ENCODE measurements around the gene TMEM266.

Gene TMEM266

DNA sequence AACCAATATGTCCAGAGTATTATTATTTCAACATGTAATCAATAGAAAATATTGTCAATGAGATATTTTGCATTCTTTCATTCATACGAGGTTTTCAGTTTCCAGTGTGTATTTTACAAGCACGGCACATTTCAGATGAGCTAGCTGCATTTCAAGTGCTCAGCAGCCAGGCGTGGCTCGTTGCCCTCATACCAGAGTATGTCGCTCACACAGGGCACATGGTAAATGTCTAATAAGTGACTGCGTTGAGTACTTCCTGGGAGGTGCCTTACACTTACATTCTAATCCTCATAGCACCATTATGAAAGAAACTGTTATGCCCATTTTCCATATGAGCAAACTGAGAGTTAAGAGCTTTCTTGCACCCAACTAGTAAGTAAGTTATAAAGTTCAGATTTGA is 47.4 kb downstream of the TMEM266 start:
- TF ChIP-seq, protein P1, sequence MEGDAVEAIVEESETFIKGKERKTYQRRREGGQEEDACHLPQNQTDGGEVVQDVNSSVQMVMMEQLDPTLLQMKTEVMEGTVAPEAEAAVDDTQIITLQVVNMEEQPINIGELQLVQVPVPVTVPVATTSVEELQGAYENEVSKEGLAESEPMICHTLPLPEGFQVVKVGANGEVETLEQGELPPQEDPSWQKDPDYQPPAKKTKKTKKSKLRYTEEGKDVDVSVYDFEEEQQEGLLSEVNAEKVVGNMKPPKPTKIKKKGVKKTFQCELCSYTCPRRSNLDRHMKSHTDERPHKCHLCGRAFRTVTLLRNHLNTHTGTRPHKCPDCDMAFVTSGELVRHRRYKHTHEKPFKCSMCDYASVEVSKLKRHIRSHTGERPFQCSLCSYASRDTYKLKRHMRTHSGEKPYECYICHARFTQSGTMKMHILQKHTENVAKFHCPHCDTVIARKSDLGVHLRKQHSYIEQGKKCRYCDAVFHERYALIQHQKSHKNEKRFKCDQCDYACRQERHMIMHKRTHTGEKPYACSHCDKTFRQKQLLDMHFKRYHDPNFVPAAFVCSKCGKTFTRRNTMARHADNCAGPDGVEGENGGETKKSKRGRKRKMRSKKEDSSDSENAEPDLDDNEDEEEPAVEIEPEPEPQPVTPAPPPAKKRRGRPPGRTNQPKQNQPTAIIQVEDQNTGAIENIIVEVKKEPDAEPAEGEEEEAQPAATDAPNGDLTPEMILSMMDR (IDR thresholded peaks at IDR 0.05; ENCODE audit: low read depth, low read length, missing control alignments) = no peak
- DNase-seq (ENCODE audit: low read depth) = no peak
- H3K4me3 ChIP-seq (ENCODE audit: low read depth, low read length) = no peak overlapping the region

DNA sequence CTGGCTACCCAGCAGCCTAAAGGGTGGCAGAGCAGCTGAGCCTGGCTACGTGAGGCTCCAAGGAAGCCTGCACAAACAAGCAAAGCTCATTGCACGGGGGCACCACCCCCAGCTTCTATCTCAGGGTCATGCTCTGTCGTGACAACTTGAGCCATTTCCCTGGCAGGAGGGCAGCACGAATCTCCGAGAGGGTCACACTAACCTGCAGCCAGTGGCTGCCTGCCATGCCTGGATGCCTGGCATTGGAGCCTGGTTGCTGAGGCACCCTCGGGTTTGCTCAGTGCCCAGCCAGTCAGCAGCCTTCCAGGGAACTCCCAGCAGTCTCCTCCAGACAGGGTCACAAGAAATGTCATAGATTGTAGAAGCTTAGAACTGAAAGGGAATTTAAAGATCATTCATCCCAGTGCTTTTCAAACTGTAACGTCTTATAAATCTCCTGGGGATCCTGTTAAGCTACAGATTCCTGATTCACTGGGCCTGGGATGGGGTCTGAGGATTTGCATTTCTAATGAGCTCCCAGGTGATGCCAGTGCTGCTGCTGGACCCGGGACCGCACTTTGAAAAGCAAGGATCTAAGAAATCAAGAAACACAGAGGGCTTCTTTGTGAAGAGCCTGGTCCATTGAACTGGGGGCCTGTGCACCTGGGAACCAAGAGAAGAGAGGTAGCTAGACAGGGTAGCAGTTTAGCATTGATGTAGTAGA is 48.4 kb downstream of the TMEM266 start:
- DNase-seq (ENCODE audit: low read depth) = no peak
- TF ChIP-seq, protein P1 (IDR thresholded peaks at IDR 0.05; ENCODE audit: low read depth, low read length, missing control alignments) = no peak
- no peak overlapping the region for H3K4me3 ChIP-seq (ENCODE audit: low read depth, low read length)

- TF ChIP-seq, protein P1 (IDR thresholded peaks at IDR 0.05; ENCODE audit: low read depth, low read length, missing control alignments) = no peak
- no peak overlapping the region for H3K4me3 ChIP-seq (ENCODE audit: low read depth, low read length)
- no peak for DNase-seq (ENCODE audit: low read depth)
Observed at GRCh38 chr15:76109046-76109445, 49.3 kb downstream of the TMEM266 start.

- TF ChIP-seq, protein P1 (IDR thresholded peaks at IDR 0.05; ENCODE audit: low read depth, low read length, missing control alignments) = no peak
- DNase-seq (ENCODE audit: low read depth) = no peak
- no peak overlapping the region for H3K4me3 ChIP-seq (ENCODE audit: low read depth, low read length)
Observed at GRCh38 chr15:76114561-76114960, 54.8 kb downstream of the TMEM266 start.

DNA sequence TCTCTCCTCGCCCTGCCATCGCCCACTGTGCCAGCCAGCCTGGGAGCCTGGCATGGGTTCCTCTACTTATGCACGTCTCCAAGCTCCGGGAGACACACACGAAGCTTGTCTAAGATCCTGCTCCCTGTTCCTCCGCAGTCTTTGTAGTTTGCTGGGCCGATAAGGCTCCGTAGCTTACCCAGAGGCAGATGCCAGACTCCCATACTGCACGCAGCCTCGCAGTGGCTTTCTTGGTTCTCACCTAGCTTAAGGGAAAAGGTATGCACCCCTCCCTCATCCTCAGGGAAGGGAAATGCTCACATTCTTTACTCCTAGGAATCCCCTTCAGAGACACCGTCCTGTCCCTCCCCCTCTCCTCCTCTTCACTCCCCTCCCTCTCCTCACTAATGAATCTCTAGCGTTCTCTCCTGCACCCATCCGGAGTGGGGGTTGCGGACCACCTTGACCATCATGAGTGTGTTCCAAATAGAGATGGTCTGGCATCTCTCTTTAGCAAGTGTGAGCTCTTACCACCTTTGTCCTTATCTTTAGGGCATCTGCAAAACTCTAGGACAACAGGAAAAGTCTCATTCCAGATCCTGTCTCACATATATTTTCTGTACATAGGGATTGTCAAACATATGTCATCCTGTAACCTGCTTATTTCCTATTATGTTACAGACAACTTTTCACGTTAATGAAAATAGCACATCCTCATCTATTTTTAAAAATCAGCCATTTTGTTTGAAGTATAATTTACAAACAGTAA is 56.5 kb downstream of the TMEM266 start:
- TF ChIP-seq, protein P1 (IDR thresholded peaks at IDR 0.05; ENCODE audit: low read depth, low read length, missing control alignments) = no peak
- H3K4me3 ChIP-seq (ENCODE audit: low read depth, low read length) = no peak overlapping the region
- DNase-seq (ENCODE audit: low read depth) = no peak

DNA sequence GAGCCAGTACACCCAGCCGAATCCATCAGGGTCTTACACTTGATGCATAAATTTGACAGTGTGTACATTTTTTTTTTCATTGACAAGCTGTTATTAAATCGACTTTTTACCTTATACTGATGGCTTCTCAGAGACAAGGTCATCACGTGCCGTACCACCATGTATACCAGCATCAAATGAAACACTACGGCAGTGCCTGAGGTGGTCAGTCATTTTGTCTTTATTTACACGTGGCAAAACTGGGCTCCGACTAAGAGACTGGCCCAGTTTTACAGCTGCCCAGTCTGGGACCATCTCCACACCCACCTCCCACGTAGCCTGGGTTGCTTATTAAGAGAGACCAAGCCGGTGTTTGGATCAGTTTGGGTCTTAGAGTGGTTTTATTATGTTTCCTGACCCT is 57.4 kb downstream of the TMEM266 start:
- TF ChIP-seq, protein P1 (IDR thresholded peaks at IDR 0.05; ENCODE audit: low read depth, low read length, missing control alignments) = no peak
- no peak for DNase-seq (ENCODE audit: low read depth)
- H3K4me3 ChIP-seq (ENCODE audit: low read depth, low read length) = no peak overlapping the region

All from GM12864 (cell line).